Midbrain (tissue), 1 donor: ENCODE measurements around the gene HHIP.

ENCODE experiments used
- DNase-seq: peaks from one replicate; lab custom pipeline; 2025; lab: John Stamatoyannopoulos, UW

HHIP gene

DNA sequence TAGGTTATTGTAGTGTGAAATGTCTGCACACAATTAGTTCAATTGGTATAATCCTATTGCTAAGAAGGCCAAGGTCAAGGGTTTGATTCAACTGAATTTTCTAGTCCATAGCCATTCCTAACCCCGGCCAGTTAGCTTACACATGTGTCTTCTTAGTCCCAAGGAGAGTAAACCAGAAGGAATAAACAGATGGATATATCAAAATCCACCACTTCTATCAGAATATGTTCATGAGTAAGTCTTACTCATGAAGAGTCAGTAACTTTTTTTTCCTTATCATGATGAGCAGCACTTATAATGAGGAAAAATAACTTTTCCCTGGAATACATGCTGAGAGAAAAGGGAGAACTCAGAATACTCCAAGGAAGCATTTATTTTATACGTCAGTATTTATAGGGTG lies 9.5 kb downstream of the HHIP start:
- DNase-seq, result no peak

DNA sequence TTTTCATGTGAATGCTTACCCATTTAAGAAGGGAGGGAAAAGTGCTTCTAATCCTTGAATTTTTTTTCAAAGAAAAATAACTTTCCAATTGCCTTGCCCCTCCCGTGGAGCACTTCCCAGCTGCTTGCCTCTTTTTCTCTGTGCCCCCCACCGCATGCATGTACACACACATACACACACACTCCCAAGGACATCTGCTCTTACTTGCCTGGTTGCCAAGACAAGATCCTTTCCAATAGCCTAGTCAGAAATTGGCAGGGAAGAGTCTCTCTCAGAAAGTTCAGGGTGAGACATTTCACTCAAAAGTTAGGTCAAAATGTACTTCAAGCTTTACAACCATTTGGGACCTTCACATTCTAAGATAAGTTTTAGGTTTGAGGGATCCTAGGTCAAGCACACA lies 10.9 kb downstream of the HHIP start:
- no peak for DNase-seq

DNA sequence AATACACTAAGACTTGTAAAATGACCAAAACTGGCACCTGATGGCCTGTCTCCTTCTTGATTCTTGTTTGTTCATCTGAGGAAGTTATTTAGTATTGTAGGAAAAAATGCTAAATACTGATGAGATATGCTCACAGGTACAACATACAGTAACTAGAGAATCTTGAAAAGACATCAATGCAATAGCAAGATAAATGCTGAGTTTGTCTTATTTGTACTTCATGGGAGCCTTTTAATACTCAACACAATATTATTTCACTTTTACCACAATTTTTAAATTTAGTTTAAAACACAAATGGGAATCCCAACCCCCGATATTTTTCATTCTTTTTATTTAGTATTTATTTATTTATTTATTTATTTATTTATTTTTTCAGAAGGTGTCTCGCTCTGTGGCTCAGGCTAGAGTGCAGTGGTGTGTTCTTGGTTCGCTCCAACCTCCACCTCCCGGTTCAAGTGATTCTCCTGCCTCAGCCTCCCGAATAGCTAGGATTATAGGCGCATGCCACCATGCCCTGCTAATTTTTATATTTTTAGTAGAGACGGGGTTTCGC lies 12.1 kb downstream of the HHIP start:
- DNase-seq, result no peak

DNA sequence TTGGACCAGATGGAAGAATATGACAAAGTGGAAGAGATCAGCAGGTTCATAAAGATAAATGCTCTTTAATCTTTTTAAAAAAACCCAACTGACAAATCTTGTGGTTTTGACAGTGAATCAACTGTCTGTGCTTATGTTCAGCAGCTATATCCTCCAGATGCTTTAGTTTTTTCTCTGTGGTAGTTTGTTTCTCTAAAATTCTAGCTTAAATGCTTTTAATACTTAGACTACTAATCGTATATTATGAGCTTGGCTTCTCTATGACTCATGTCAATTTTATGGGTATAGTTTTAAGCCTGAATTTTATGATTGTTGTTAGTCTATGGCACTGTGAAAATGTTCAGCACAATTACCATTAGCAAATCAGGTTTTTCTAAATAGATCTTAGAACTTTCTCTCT lies 12.9 kb downstream of the HHIP start:
- DNase-seq, result no peak

DNA sequence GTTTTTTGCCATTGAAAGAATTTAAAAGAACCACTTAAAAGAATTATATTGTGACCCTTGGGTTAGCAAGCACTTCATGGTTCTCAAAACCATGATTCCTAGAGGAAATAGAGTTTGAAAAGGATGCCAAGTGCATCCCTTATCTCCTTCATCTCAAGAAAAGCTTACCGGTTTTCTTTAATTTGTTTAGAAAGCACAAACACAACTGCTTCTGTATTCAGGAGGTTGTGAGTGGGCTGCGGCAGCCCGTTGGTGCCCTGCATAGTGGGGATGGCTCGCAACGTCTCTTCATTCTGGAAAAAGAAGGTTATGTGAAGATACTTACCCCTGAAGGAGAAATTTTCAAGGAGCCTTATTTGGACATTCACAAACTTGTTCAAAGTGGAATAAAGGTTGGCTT lies 13.5 kb downstream of the HHIP start:
- DNase-seq, result no peak

GRCh38 chr4:144663834-144664475 lies 18.0 kb downstream of the HHIP start:
- DNase-seq, result no peak

GRCh38 chr4:144666539-144667175 lies 20.7 kb downstream of the HHIP start:
- DNase-seq, result no peak

GRCh38 chr4:144667500-144667899 lies 21.5 kb downstream of the HHIP start:
- no peak for DNase-seq

GRCh38 chr4:144670776-144671175 lies 24.8 kb downstream of the HHIP start:
- DNase-seq, result no peak

DNA sequence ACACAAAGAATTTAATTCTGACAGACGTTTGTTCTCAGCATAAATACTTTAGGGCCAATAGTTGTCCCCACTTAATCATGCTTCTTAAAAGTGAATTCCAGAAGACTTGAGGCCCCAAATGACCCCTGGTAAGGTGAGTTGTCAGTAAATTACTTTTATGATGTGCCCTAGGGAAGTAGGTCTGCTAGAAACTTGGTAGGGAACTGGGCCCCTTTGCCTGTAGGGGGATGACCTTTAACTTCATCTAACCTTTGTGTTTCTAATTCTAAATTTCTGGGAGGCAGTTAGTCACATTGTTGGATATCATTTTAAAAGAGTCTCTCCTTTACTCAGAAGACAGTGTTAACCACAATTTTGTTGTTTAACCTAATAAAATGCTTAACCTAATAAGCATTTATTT lies 28.8 kb downstream of the HHIP start:
- DNase-seq, result no peak

DNA sequence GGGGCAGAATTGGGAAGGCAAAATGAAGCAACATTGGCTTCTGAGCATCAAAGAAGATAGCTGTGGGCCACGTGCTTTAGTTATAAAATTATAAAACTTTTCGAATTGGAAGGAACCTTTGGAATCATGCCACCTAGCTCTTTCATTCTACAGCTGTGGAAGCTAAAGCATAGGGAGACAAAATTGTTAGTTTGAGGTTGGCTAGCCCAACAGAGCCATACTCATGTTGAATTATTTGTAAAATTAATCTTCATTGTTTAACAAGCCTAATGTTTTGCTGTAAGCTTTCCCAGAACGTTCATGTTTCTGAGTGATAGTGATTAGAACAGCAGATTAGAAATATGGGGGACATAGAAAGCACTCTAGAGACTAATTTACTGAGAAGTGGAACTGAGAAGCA lies 35.9 kb downstream of the HHIP start:
- DNase-seq, result no peak

GRCh38 chr4:144683516-144683915 lies 37.6 kb downstream of the HHIP start:
- no peak for DNase-seq

- DNase-seq, result no peak
Measured at GRCh38 chr4:144685911-144686310, 40.0 kb downstream of the HHIP start.

GRCh38 chr4:144686921-144687320 lies 41.0 kb downstream of the HHIP start:
- no peak for DNase-seq

DNA sequence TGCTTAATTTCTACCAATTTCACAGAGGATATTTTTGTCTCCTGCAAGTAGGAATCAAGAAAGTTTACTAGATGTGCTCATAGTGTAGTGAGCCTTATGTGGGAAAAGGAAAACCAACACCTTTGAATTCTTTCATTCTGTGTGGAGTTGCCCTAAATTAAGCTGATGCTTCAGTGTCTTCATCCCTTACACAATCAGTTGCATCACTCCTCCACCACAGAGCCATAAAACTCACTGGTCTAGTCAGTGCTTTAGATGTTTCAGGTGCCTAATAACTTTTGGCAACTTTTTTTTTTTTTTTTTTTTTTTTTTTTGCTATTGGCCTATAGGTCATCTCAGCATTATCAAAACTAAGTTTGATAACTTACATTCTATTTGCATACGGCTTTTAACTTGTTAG lies 41.5 kb downstream of the HHIP start:
- DNase-seq, result no peak

DNA sequence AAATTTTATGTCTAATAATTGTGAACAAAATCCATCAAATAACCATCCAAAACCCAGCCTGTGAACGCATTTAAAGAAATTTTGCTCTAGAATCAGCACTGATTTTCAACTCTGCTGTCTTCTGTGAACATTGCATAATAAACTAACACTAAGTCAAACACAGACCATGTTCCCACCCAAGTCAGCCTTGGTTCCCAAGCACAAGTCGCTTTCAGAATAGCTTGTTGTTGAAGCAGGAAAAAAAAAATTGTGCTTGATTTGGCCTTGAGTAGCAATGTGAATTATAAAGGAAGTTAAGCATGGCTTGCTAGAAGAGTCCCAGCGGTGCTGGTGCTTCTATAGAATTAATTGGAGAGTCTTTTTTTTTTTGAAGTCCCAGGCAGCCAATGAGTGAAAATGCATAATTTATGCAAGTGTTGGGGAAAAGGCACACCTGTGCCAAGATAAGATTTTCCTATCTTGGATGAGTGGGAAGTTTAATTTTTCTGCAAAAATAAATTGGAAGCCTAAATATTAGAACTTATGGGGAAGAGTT lies 42.1 kb downstream of the HHIP start:
- no peak for DNase-seq

GRCh38 chr4:144689125-144689524 lies 43.2 kb downstream of the HHIP start:
- DNase-seq, result no peak

DNA sequence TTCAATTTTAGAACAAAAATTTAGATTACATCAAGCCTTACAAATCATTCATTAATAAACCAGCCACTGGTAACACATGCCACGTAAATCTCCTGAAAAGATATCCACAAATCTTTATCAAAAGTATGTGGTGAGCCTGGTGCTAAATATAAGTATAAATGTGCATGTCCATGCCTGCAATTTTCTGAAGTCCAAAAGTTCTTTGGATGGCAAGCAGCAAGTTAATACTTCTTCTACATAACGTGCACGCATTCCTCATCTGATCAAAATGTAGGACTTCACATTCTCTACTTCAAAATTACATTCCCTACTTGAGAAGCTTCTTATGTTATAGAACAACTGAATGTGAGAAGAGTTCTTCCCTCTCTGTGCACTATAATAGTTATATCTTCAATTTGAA lies 49.8 kb downstream of the HHIP start:
- no peak for DNase-seq

DNA sequence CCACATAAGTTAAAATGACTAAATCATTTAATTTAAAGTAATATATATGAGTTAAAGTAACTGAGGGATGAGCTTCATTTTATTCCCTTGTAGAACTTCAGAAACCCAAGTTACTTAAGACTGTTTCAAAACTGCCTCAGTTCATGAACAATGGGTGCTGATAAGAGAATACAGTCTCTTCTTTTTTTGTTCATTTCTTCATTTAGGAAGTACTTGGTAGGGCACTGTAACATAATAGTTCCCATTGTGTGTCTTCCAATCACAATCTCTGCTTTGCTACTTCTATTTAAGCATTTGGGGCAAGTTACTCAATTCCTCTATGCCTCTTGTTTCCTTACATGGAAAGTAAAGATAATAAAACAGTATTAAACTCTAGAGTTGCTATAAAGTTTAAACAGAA lies 50.4 kb downstream of the HHIP start:
- DNase-seq, result no peak

GRCh38 chr4:144699565-144699964 lies 53.6 kb downstream of the HHIP start:
- no peak for DNase-seq

DNA sequence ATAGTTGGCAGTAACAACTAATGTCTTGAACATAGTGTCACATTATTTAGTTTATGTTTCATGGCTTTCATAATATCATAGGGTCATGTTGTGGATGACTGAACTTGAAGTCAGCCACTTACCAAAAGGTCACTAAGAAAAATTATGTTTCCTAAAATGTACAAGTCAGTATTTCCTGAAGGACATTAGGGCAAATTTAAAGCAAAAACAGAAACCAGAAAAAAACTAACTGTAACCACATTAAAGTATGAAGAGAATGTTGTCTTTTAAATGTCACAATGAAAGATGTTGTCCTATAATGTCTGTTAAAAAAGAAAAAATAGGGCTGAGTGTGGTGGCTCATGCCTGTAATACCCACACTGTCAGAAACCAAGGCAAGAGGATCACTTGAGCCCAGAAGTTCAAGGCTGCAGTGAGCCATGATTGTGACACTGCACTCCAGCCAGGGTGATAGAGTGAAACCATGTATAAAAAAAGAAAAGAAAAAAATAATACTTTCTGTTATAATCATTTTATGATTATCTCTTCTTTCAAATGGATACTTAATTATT lies 55.8 kb downstream of the HHIP start:
- DNase-seq, result no peak

DNA sequence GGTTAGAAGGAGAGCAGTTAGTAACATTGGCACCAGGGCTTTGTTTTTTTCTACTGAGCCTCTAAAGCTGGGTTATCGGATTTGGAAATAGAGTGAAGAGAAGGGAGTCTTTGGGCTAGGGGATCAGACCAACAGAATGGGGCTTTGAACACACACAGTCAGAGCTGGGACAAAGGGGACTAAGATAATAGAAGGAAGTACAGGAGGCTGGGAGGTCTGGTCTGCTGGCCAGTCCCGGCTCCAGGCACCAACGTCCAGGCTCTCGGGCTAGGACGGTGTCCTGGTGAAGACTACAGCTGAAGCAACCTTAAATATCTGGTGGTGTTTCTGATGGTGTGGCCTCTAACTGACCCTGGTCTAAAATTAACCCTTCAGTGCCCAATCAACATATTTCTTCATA lies 57.5 kb downstream of the HHIP start:
- DNase-seq, result no peak
